Thyroid gland (tissue), 4 donors: ENCODE measurements around the gene CCDC24.

Experiments used
- CTCF ChIP-seq, 6 experiments: fragments of 200-600 bp in 3 of 6; fragments of 450-650 bp in 3 of 6; sonication (generic) in 3 of 6; IDR thresholded peaks; one replicate each; pipeline ENCODE4 v1.5.1; 2016 to 2019; ENCODE audit warnings: antibody characterized with exemption in 6 of 6, mild to moderate bottlenecking in 2 of 6, inconsistent platforms in 1 of 6, moderate library complexity in 1 of 6
- POLR2A ChIP-seq, 2 donors: fragments of 450-650 bp; IDR thresholded peaks; one replicate each; pipeline ENCODE4 v1.6.1; 2017; ENCODE audit warnings: antibody characterized with exemption in 2 of 2, mild to moderate bottlenecking in 2 of 2, moderate library complexity in 1 of 2

- TF ChIP-seq CTCF (IDR thresholded peaks at IDR 0.05): no peak
- TF ChIP-seq POLR2A (IDR thresholded peaks at IDR 0.05): no peak
Measured at GRCh38 chr1:43990271-43991199, 864 bp upstream of the CCDC24 start.
